Muscle of leg (tissue), 11 donors: ENCODE data around the gene SUFU. TPM values are rescaled to one million over a fixed set of nuclear protein-coding genes. Genes with fewer than 3 reads are reported as not detected.

ENCODE experiments used
- DNase-seq: peaks from one replicate; pipeline ENCODE4 v3.0.0; 2013
- H3K27ac ChIP-seq: one replicate; pipeline ENCODE4 v1.5.1; 2013; ENCODE audit warnings: mild to moderate bottlenecking, low read length, control low read depth
- H3K27me3 ChIP-seq: one replicate; pipeline ENCODE4 v1.6.1; 2013; ENCODE audit warnings: low read length; ENCODE audit not compliant: control insufficient read depth, insufficient read depth
- H3K36me3 ChIP-seq: one replicate; pipeline ENCODE4 v1.6.1; 2013; ENCODE audit warnings: low read length; ENCODE audit not compliant: control insufficient read depth, insufficient read depth
- H3K4me1 ChIP-seq: one replicate; pipeline ENCODE4 v1.6.1; 2013; ENCODE audit warnings: low read length; ENCODE audit not compliant: control insufficient read depth, insufficient read depth
- H3K4me3 ChIP-seq: one replicate; pipeline ENCODE4 v1.5.1; 2013; ENCODE audit warnings: low read length, control low read depth
- H3K9me3 ChIP-seq: replicated peaks from 2 replicates; pipeline ENCODE4 v1.6.1; 2013; ENCODE audit warnings: low read depth, low read length; ENCODE audit not compliant: control insufficient read depth
- WGBS: methylation state at CpG from one replicate; pipeline ENCODE4 v1.1.5; 2013; ENCODE audit warnings: missing lambda C conversion rate; ENCODE audit not compliant: insufficient coverage; 5-methylcytosine and 5-hydroxymethylcytosine counted together
- polyA plus RNA-seq, 8 donors: library from polyadenylated mRNA; unstranded; fragments of 120-200 nt; gene quantifications; one replicate each; pipeline versions ENCODE4 v1.2.1 to v1.2.3, GENCODE V29; 2013; ENCODE audit warnings: inconsistent platforms in 1 of 8, low replicate concordance in 1 of 8; ENCODE audit not compliant: insufficient read length in 8 of 8, insufficient read depth in 1 of 8
- total RNA-seq: library from RNA; stranded (reverse); fragments of 120-200 nt; gene quantifications from one replicate; pipeline ENCODE4 v1.2.4, GENCODE V29; 2013

Gene SUFU
- total and polyA plus RNA-seq, 9 donors = 5.1 to 21.5 (median 17.2) TPM

DNA sequence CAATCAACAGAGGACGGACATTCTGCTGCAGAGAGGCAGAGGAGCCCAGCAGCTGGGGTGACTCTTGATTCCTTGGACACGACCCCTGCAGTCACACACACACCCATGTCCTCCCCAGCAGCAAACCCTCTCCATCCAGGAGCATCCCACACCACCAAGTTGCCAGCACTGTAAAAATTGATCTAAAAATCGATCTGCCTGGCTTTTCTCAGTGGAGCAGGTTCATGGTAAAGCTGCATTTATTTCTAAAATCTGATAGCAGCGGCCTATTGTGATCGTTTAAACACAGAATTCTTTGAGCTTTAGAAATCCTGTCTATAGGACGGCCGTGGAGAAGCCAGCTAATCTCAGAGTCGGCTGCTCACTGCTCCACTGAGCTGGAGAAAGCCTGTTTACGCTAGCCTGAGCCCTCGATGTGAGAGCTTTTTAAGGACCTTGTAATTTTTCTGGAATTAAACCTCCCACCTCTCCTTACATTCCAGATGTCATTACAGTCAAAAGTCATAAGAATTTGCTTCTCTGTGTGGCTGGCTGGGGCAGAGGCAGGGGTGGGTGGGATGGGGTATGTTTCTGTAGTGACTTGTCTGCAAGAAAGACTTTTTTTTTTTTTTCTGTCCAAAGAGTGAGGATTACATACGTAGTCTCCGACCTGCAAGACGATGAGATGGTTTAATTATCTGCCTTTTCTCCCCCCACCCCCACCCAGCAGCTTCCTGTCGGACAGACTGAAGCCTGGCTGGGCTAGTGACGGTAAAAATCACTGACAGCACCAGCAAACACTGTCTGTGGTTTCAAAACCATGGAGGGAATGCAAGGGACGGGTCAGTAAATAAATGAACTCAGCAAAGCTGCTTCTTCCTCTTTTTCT is 172.1 kb downstream of the SUFU start:
- no peaks in the 10 kb centered on the region for H3K9me3 ChIP-seq
- peak; percentile 81 for DNase-seq
- H3K27ac ChIP-seq = peak overlapping the region; percentile 85
- peaks cover 74% of the 10 kb centered on the region for H3K4me1 ChIP-seq
- no peak overlapping the region for H3K4me3 ChIP-seq
- H3K27me3 ChIP-seq = no peaks in the 10 kb centered on the region
- no peaks in the 10 kb centered on the region for H3K36me3 ChIP-seq
- 21% methylated on average over 6 of the region's 16 CpGs for WGBS

DNA sequence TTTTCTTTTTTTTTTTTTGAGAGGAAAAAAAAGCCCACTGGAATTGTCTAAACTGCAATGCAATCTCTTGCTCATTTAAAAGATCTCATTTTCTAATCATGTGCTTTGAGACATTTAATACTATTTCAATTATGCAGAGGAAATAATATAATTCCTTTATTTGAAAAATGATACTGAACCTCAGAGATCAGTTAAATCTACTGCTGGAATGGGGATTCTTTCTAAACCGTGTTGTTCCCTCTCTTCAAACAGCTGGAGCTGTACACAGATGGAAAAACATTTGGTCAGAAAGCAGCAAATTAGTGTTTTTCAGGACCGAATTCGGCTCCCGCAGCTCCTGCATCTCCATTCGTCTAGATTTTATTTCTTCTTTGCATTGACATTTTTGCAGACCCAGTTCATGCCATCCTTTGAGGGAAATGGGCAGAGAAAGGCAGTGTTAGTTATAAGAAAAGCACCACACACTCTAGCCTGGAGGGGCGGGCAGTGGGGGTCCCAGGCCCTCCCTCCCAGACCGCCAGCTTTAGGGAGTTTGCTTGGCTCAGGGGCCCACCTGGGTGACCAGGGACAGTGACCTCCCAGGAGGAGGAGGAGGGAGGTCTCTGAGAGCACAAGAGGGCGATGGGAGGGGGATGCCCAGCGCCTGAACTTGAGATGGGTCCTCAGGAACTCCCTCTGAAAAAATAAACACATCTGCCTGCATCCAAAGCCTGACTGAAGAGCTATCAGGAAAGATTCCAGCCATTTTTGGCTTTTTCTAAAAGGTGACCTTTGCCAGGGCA is 173.0 kb downstream of the SUFU start:
- WGBS = no CpG with 5 or more reads among the region's 9 CpGs
- Histone ChIP-seq H3K27me3 (no peaks in the 10 kb centered on the region), H3K4me3 (no peak overlapping the region), H3K9me3 (no peaks in the 10 kb centered on the region), H3K4me1 (peaks cover 71% of the 10 kb centered on the region), H3K27ac (peak overlapping the region; percentile 85), H3K36me3 (peaks cover 3% of the 10 kb centered on the region)
- DNase-seq = peak; percentile 67

DNA sequence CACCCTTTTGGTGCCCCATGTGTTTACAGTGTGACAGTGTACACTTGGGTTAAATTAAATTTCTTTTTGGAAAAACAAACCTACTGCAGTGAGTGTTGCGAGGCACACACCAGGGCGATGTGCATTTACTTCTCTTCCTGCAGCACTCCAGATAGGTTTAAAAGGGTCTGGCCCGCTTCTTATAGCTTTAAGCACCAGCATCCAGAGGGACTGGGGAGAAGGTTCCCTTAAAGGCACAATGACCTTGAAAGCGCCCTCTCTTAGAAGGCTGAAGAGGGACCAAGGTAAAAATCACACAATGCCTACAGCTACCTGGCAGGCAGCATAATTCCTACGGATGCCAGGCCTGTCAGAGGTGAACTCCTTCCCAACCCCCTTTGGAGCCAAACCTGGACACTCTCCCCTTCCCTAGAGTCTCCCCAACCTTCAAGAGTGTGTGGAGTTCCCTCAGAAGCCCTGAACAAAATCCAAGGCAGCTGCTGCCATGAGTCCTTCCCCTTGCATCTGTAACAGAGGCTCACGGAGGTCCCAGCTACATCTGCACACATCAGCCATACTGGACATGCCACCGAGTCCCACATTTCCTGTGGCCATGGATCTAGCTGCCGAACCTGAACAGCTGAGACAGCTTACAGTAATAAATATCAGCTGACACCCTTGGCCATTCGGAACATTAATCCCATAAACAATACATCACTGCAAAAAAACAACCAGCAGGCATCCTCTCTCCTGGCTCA is 173.7 kb downstream of the SUFU start:
- peak; percentile 76 for DNase-seq
- peaks cover 11% of the 10 kb centered on the region for H3K36me3 ChIP-seq
- 21% methylated on average over 5 of the region's 9 CpGs for WGBS
- no peaks in the 10 kb centered on the region for H3K27me3 ChIP-seq
- H3K27ac ChIP-seq = peak overlapping the region; percentile 85
- H3K4me1 ChIP-seq = peaks cover 67% of the 10 kb centered on the region
- no peak overlapping the region for H3K4me3 ChIP-seq
- H3K9me3 ChIP-seq = no peaks in the 10 kb centered on the region

DNA sequence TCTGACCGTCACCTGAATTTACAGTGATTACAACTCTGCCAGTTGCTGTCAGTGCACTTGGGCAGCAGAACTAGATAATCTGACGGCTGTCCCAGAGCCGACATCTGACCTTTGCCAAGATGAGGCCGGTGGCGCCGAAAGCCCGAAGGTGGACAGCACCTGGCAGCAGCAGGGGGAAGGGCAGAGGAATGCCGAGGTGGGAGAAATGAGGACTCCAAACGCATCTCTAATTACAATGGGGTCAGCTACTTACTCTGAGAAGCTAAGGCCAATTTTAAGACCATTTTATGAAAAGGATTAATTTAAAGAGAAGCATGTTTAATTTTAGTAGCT is 174.3 kb downstream of the SUFU start:
- H3K9me3 ChIP-seq = no peaks in the 10 kb centered on the region
- no peaks in the 10 kb centered on the region for H3K27me3 ChIP-seq
- H3K27ac ChIP-seq = peak overlapping the region; percentile 85
- no peak for DNase-seq
- H3K4me1 ChIP-seq = peaks cover 63% of the 10 kb centered on the region
- WGBS = 47% methylated on average over 8 of the region's 9 CpGs
- no peak overlapping the region for H3K4me3 ChIP-seq
- peaks cover 11% of the 10 kb centered on the region for H3K36me3 ChIP-seq

DNA sequence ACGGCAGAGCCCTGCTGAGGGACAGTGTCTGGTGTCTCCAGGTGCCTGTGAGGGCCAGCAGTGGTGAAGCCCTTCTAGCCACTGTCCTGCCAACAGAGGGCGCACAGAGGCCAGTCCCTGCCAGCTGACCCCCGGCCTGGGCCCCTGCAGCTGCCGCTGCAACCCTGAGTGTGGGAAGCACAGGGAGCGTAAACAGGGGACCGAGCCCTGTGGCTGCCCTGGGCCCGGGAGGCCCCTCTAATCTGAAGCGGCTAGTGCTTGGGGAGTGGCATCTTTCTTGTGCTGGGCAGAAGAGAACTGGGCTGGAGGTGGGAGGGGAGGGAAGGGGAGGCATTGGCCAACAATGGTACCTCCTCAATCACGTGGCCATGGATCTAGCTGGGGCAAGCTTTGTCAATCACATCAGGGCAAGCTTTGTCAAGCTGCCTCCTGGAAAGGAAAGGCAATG is 175.1 kb downstream of the SUFU start:
- peak overlapping the region; percentile 90 for H3K27ac ChIP-seq
- peaks cover 14% of the 10 kb centered on the region for H3K36me3 ChIP-seq
- peaks cover 55% of the 10 kb centered on the region for H3K4me1 ChIP-seq
- H3K27me3 ChIP-seq = no peaks in the 10 kb centered on the region
- peak; percentile 81 for DNase-seq
- no peaks in the 10 kb centered on the region for H3K9me3 ChIP-seq
- no peak overlapping the region for H3K4me3 ChIP-seq
- WGBS = 3% methylated on average over 4 of the region's 9 CpGs

DNA sequence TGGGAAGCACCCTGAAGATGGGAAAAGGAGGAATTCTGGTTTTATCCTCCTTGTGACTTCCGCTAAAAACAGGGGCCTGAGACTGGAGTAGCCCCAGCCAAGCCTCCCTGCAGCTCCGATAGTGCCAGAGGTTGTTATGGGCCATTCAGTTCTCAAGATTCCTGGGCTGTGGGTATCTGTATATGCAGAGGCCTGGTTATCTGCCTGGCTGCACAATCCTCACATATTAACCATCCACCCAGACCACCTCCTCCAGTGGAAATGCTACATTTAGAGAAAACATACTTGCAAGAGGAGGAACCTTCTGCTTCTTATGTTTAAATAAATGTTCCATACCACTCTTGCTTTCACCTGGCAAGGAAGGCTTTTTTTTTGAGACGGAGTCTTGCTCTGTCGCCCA is 175.8 kb downstream of the SUFU start:
- H3K4me3 ChIP-seq = no peak overlapping the region
- peaks cover 48% of the 10 kb centered on the region for H3K4me1 ChIP-seq
- no peaks in the 10 kb centered on the region for H3K9me3 ChIP-seq
- 100% methylated on average over 2 of the region's 4 CpGs for WGBS
- peaks cover 14% of the 10 kb centered on the region for H3K36me3 ChIP-seq
- H3K27ac ChIP-seq = peak overlapping the region; percentile 90
- no peaks in the 10 kb centered on the region for H3K27me3 ChIP-seq
- DNase-seq = no peak

DNA sequence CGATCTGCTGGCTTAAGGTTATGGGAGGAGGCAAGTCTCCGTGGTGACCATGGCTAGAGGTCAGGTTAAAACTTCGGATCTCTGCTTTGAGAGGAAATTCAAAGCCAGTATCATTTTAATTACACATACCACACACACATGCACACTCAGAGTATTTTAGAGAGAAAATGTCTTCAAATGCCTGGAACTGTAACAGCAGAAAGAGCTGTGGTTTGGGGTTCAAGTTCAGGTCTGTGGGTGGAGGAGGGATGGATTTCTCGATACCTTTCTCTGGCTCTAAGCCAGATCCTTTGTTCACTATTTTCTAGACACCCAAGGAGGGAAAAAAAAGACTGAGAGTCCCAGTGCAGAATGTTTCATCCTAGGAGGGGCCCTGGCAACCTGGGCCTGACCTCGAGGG is 177.9 kb downstream of the SUFU start:
- H3K4me3 ChIP-seq = no peak overlapping the region
- H3K36me3 ChIP-seq = peaks cover 22% of the 10 kb centered on the region
- no peaks in the 10 kb centered on the region for H3K9me3 ChIP-seq
- peaks cover 30% of the 10 kb centered on the region for H3K4me1 ChIP-seq
- DNase-seq = no peak
- no peak overlapping the region for H3K27ac ChIP-seq
- no peaks in the 10 kb centered on the region for H3K27me3 ChIP-seq
- 89% methylated on average over 1 of the region's 5 CpGs for WGBS

DNA sequence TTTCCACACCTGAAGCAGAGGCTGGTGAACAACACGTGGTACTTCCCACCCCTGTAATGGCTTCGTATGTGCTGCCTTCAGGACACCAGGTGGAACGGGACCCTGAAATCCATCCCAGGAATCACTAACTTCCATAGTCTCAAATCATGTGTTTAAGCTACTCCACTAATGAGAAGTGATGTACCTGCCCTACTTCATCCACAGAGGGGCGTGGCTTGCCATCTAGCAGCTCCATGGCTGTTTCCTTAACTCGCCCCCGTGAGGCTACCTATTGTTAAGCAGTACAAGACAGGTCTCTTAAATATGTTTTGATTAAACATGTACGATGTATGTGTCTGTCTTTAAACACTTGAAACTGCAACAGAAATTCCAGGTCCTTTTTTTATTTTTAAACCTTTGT is 178.6 kb downstream of the SUFU start:
- H3K9me3 ChIP-seq = no peaks in the 10 kb centered on the region
- no peaks in the 10 kb centered on the region for H3K27me3 ChIP-seq
- H3K4me1 ChIP-seq = peaks cover 23% of the 10 kb centered on the region
- no peak for DNase-seq
- peaks cover 24% of the 10 kb centered on the region for H3K36me3 ChIP-seq
- H3K27ac ChIP-seq = no peak overlapping the region
- no peak overlapping the region for H3K4me3 ChIP-seq
- WGBS = 93% methylated on average over 3 of the region's 7 CpGs

DNA sequence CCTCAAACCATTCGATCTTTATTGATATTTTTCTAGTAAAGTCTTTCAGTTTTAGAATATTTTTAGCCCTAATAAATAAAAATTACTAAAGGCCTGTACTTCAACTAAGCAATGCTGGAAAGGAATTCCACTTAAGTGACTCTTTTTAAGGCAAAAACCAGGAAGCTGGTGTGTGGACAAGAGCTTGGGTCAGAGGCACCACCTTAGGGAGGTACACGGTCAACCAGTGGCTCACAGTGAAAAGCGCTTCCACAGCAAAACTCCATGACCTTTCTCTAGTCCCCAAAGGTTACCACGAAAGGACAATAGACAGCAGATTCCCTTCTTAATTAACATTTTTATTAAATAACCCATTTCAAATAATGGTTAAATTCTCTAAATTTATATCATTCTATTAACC is 179.2 kb downstream of the SUFU start:
- H3K27me3 ChIP-seq = no peaks in the 10 kb centered on the region
- WGBS = no CpG with 5 or more reads among the region's 4 CpGs
- peaks cover 17% of the 10 kb centered on the region for H3K4me1 ChIP-seq
- H3K27ac ChIP-seq = no peak overlapping the region
- DNase-seq = no peak
- no peaks in the 10 kb centered on the region for H3K9me3 ChIP-seq
- no peak overlapping the region for H3K4me3 ChIP-seq
- H3K36me3 ChIP-seq = peaks cover 24% of the 10 kb centered on the region
